ENCODE results near the gene RASAL2.

- TF ChIP-seq, protein P1, sequence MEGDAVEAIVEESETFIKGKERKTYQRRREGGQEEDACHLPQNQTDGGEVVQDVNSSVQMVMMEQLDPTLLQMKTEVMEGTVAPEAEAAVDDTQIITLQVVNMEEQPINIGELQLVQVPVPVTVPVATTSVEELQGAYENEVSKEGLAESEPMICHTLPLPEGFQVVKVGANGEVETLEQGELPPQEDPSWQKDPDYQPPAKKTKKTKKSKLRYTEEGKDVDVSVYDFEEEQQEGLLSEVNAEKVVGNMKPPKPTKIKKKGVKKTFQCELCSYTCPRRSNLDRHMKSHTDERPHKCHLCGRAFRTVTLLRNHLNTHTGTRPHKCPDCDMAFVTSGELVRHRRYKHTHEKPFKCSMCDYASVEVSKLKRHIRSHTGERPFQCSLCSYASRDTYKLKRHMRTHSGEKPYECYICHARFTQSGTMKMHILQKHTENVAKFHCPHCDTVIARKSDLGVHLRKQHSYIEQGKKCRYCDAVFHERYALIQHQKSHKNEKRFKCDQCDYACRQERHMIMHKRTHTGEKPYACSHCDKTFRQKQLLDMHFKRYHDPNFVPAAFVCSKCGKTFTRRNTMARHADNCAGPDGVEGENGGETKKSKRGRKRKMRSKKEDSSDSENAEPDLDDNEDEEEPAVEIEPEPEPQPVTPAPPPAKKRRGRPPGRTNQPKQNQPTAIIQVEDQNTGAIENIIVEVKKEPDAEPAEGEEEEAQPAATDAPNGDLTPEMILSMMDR (IDR thresholded peaks at IDR 0.05), result no peak
- no peak for TF ChIP-seq EZH2 (IDR thresholded peaks at IDR 0.05)
Observed at GRCh38 chr1:178323067-178323466, 229.2 kb downstream of the RASAL2 start.

Measured in neural progenitor cell (in vitro differentiated cells).